Astrocyte (in vitro differentiated cells and primary cell): ENCODE results near the gene TOR2A.

Experiments used
- CTCF ChIP-seq: IDR thresholded peaks from 2 replicates; pipeline ENCODE4 v1.5.1; 2011; ENCODE audit warnings: low read depth, mild to moderate bottlenecking, inconsistent platforms, low read length, moderate library complexity; ENCODE audit not compliant: insufficient read depth
- EZH2 ChIP-seq: IDR thresholded peaks from 2 replicates; pipeline ENCODE4 v1.6.1; 2012; ENCODE audit warnings: mild to moderate bottlenecking, low read length, inconsistent platforms; ENCODE audit not compliant: insufficient read depth

GRCh38 chr9:127684576-127684975, 50.5 kb downstream of the TOR2A start:
- TF ChIP-seq CTCF (no peak), EZH2 (no peak)
